Hematopoietic multipotent progenitor cell treated with erythropoietin and hydrocortisone succinate and interleukin-3 and kit ligand, for 6 days (in vitro differentiated cells): ENCODE data around the gene CLSTN2.

Source experiments
- DNase-seq: peaks from one replicate; pipeline ENCODE4 v3.0.0-alpha.2; 2015

CLSTN2 gene

DNA sequence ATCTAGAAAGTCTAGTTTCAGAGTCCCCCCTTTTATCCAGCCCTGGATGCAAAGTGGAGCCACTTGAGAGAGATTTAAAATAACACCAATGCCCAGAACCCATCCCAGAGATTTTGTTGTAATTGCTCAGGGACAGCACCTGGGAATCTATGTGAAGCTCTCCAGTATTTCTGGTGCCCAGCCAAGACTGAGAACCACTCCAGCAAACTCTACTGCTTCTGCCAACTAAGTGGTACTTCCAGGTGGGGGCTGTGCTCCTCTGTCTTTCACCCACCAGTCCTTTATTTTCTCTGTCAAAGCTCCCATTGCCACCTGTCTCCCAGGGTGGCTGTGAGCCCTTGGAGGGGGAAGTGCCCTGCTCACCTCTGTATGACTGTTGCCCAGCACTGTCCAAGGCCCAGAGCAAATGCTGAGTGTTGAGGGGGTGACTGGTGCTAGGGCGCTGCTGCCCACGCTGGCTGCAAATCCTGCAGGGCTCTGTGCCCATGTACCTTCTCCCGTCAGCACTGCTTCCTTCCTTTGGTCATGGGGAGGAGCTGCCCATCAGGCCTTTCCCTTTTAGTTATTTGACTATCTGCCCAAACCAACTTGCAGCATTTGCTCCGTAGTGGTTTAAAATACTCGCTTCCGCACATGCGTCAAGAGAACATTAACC, 9.4 kb downstream of the CLSTN2 start:
- no peak for DNase-seq

GRCh38 chr3:139945386-139945785, 10.4 kb downstream of the CLSTN2 start:
- DNase-seq, result no peak

GRCh38 chr3:139945942-139946341, 11.0 kb downstream of the CLSTN2 start:
- no peak for DNase-seq

DNA sequence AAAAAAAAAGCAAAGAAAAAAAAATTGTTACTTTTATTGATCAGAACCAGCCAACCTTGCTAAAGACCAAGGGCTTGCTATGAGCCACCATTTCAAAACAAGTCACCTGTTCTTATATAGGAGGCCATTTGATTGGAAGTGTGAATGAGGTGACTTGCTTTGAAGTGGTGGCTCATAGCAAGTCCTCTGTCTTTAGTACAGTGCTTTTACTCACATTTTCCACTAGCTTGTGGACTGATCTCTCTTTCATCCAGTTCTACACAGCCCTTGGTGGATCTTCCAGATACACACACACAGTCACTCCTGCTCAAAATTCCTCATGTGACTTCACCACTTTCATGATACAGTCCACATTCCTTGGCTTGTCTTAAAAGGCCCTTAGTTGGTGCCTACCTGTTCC, 13.5 kb downstream of the CLSTN2 start:
- no peak for DNase-seq

- no peak for DNase-seq
Observed at GRCh38 chr3:139948898-139949297, 13.9 kb downstream of the CLSTN2 start.

DNA sequence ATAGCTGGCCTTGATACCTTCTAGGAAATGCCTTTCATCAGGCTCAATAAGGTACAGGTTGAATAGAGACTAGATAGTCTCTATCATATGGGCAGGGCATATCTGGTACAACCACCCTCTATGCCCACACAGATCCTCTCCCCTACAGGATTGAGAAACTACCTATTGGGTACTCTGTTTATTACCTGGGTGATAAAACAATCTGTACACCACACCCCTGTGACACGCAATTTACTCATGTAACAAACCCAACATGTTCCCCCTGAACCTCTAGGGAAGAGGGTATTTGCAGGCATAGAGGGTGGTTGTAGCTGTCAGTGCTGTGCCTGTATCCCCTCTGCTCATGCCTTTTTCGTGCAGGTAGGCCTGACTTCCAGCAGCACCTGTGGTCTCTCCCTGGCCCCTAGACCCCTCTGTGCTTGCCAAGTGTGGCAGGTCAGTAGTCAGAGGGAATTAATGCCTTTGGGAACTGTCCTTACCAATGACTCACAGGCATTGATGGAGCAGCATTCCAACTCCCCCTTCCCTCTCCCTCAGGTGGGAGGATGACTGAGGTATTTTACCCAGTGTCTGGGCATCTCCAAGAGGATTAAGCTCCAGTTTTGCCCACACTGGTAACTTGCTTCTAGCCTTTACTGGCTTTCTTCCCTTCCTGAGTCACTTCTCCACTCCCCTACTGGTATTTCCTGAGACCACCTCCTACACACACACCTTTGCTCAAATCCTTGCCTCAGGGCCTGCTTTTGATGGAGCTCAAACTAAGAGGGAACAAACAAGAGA, 18.3 kb downstream of the CLSTN2 start:
- DNase-seq, result no peak

DNA sequence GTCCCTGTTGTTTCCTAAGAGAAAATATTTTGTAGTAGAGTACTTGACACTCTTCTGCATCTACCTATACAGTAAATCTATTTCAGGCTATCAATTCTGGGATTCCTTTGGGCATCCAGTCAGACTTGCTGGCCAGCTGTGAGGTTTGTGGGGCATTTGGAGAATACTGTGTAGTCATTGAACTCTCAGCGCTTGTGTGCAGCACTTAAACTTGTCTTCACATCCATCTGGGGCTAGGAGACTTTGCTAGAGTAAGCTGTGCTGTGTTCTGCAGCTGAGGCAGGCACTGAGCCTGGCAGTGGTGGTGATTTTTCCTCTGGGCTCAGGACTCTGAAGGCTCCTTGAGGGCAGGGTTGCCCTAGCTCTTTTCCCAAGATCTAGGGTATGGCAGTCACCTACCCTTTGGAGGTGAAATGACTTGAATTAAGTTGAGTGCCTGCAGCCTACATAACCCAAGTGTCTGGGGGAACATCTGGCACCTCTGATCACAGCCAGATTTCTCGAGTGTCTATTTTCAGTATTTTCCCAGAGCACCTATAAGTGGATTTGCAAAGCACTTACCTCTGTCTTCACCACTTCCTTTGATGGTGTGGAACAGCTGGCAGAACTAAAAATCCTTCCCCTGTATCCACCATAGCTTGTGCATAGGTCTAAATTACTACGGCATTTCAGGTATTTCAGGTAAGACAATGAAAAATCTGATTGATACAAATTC, 19.3 kb downstream of the CLSTN2 start:
- no peak for DNase-seq

DNA sequence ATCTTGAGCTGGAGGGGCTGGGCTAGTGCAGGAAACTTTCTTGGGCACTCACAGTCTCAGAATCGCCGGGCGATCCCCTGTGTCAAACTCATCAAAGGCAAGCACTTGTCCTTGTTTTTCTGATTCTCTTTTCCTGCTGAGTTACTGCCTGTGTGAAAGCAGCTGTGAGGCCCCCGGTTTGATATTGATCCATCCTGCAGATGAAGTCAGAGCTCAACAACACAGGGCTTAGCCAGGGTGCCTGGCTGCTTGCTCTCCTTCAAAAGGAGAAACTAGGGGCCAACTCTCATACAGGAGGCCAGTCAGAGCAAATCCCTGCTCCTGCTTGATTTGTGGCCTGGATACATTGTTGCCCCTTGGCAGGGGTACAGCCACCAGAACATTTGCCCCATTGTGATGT, 22.9 kb downstream of the CLSTN2 start:
- no peak for DNase-seq

DNA sequence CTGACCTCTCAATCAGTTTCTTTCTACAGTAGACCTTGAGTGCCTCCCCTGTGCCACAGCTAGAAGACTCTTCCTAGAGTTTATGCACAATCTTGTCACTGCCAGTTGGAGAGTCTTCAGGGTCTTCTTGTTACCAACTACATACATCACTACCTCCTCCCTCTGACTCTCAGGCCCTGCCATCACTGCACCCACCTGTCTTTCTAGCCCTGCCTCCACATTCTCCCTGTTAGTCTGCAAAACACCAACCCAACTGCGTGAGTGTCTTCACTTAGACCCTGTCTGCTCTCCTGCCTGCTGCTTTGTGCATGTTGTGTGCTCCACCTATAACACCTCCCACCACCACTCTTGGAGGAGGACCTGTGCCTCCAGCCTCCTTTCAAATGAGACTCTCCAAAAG, 34.4 kb downstream of the CLSTN2 start:
- DNase-seq, result no peak

GRCh38 chr3:139970526-139970925, 35.5 kb downstream of the CLSTN2 start:
- DNase-seq, result no peak

DNA sequence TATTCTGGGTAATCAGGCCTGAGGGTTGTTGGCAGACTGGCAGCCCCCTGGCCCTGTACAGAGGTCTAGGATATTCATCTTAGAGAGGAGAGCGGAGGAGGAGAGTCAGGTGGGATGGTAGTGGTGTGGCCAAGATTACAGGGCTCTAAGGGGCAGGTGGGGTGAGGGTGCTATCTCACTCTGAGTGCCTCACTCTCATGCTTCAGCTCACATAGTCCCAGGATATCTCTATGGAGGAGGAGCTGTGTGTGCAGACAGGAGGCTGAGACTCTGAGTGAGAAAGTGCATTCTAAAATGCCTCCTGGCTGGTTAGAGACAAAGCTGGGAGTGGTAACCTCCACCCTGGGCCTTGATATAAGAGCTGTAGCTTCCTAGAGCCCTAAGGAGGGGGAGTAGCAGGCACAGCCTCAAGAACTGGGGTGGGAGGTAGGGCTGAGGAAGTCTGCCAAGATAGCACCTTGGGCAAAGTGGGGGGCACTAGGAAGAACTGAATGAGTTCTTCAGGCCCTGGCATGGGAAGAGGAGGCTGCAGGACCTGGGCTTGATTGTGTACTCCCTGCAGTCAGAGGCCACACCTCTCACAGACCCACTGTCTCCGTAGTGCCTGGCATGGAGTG, 39.9 kb downstream of the CLSTN2 start:
- no peak for DNase-seq

- DNase-seq, result no peak
Observed at GRCh38 chr3:139975594-139976365, 40.8 kb downstream of the CLSTN2 start.

DNA sequence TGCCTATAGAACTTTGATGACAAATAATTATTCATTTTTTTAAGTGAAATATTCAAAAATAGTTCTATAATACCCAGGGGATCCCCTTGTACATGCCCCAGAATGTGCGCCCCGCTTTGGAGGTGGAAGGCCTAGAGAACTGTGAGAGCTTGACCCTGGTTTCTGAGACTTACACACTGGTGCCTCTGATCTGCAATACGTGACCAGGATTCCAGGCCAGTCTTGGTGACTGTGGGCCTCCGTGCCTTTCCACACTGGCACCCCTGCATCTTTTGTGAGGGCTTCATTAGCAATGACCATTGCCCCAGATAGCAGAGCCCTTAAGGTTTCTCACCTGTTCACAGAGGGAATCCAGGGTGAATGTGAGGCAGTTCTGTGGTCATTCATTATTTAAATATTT, 44.0 kb downstream of the CLSTN2 start:
- no peak for DNase-seq

- DNase-seq, result no peak
Observed at GRCh38 chr3:139979991-139980390, 45.0 kb downstream of the CLSTN2 start.

- no peak for DNase-seq
Observed at GRCh38 chr3:139982404-139982803, 47.4 kb downstream of the CLSTN2 start.

GRCh38 chr3:139985576-139985975, 50.6 kb downstream of the CLSTN2 start:
- DNase-seq, result no peak

- no peak for DNase-seq
Observed at GRCh38 chr3:139987908-139988307, 52.9 kb downstream of the CLSTN2 start.

GRCh38 chr3:139988472-139989156, 53.6 kb downstream of the CLSTN2 start:
- no peak for DNase-seq

- no peak for DNase-seq
Observed at GRCh38 chr3:139994891-139995290, 59.9 kb downstream of the CLSTN2 start.

GRCh38 chr3:140004271-140004670, 69.3 kb downstream of the CLSTN2 start:
- DNase-seq, result no peak

DNA sequence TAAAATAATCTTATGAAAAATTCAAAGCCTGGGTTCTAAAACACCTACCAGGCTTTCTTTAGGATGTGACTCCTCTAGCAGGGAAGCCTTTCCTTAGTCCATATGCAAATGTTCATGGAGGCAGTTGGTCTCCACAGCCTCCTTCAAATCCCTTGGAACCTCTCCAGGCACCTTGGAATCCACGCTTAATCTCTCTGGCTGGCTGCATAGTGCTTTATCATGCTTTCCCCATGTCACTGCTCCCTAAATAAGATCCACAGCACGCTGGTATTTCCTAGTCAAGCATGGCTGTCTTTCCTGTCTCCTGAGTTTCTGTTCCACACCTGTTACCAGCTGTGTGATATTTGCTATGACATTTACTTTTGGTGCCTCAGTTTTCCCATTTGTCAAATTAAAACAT, 71.3 kb downstream of the CLSTN2 start:
- no peak for DNase-seq

GRCh38 chr3:140007081-140007480, 72.1 kb downstream of the CLSTN2 start:
- DNase-seq, result no peak
